ENCODE measurements around the gene ARID1B.

The ARID1B gene

DNA sequence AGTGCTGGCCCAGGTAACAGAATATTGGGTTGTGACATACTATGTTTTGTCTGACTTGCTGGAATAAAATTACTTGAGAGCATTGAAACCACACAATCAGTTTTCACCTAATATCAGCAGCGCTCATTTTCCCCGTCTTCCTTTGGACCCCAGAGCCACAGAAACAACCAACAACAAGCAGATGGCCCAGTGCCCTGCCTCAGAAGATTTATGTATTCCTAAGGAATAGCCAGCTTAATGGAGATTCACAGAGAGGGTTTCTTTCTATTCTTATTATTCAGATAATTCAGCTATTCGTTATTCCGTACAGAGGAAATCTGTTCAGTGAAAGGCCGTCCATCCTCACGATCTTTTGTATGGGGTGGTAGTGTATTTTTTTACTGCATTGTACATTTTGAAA is 391.3 kb downstream of the ARID1B start:
- no peak overlapping the region for H3K4me3 ChIP-seq (ENCODE audit: low read depth, low read length)
- H3K4me1 ChIP-seq (ENCODE audit: control insufficient read depth, insufficient read depth, low read length): no peaks in the 10 kb centered on the region
- TF ChIP-seq ZNF510 (tag by site-specific recombination; IDR thresholded peaks at IDR 0.05; ENCODE audit: insufficient replicate concordance): no peak
- TF ChIP-seq GFI1B (tag by site-specific recombination; IDR thresholded peaks at IDR 0.05): no peak
- TF ChIP-seq ZNF473 (tag by site-specific recombination; IDR thresholded peaks at IDR 0.05): no peak
- TF ChIP-seq ZFP37 (tag by site-specific recombination; IDR thresholded peaks at IDR 0.05): no peak
- TF ChIP-seq ZNF776 (tag by site-specific recombination; IDR thresholded peaks at IDR 0.05; ENCODE audit: borderline replicate concordance): no peak
- no peak for TF ChIP-seq ZNF292 (tag by site-specific recombination; IDR thresholded peaks at IDR 0.05; ENCODE audit: borderline replicate concordance, low read depth)
- TF ChIP-seq ZFP41 (tag by site-specific recombination; IDR thresholded peaks at IDR 0.05; ENCODE audit: borderline replicate concordance): no peak
- no peak for TF ChIP-seq ZNF514 (tag by site-specific recombination; IDR thresholded peaks at IDR 0.05)
- TF ChIP-seq ZNF560 (tag by site-specific recombination; IDR thresholded peaks at IDR 0.05; ENCODE audit: borderline replicate concordance): no peak
- no peak for TF ChIP-seq SCRT2 (tag by site-specific recombination; IDR thresholded peaks at IDR 0.05)
- no peak for TF ChIP-seq GLIS1 (tag by site-specific recombination; IDR thresholded peaks at IDR 0.05)
- ChIA-PET POLR2A (no interaction called here), CTCF (interaction anchor here (1.0 kb wide), 1 partner anchor 29 kb away, joined by 3 read pairs; no protein-coding TSS in a partner anchor)
- H3K27ac ChIP-seq (ENCODE audit: extremely low read depth, low read depth, low read length): no peak overlapping the region
- H3K36me3 ChIP-seq (ENCODE audit: control insufficient read depth in 2 of 2, insufficient read depth in 1 of 2, low read length in 2 of 2): peaks cover 0 to 25% of the 10 kb centered on the region in 2 experiments; a peak in 2 of 3 replicates
- no peaks in the 10 kb centered on the region for H3K9me3 ChIP-seq (ENCODE audit: control insufficient read depth, insufficient read depth, low read depth, low read length)

DNA sequence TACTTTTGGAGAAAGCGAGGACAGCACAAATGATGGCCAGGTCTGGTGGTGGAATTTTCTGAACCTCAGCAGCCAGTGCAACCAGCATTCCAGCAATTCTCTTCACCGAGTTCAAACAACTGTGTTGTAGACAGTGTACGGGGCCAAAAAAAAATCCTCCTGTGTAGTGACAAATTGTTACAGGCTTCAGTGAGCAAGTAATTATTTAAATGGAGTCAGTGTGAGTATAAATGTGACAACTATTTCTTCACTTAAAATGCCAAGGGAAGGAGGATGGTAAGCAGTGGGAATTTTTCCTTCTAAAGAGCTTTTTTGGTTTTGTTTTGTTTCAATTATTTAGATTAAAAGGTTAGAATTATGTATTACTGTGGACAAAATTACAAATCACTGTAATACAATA is 392.0 kb downstream of the ARID1B start:
- H3K4me3 ChIP-seq (ENCODE audit: low read depth, low read length): no peak overlapping the region
- no peak for TF ChIP-seq ZFP3 (tag by site-specific recombination; IDR thresholded peaks at IDR 0.05; ENCODE audit: low read depth)
- H3K4me1 ChIP-seq (ENCODE audit: control insufficient read depth, insufficient read depth, low read length): no peaks in the 10 kb centered on the region
- ChIA-PET POLR2A (no interaction called here), CTCF (interaction anchor here (1.0 kb wide), 1 partner anchor 28 kb away, joined by 3 read pairs; no protein-coding TSS in a partner anchor)
- H3K27ac ChIP-seq (ENCODE audit: extremely low read depth, low read depth, low read length): no peak overlapping the region
- H3K9me3 ChIP-seq (ENCODE audit: control insufficient read depth, insufficient read depth, low read depth, low read length): no peaks in the 10 kb centered on the region
- peaks cover 0 to 25% of the 10 kb centered on the region in 2 experiments; a peak in 2 of 3 replicates for H3K36me3 ChIP-seq (ENCODE audit: control insufficient read depth in 2 of 2, insufficient read depth in 1 of 2, low read length in 2 of 2)

- TF ChIP-seq HOXC10 (CRISPR knock-in tag; IDR thresholded peaks at IDR 0.05) (no peak), ZNF449 (tag by site-specific recombination; IDR thresholded peaks at IDR 0.05) (no peak), ZNF354C (tag by site-specific recombination; IDR thresholded peaks at IDR 0.05; ENCODE audit: borderline replicate concordance, low read depth) (no peak)
- TF ChIP-seq, protein P1, sequence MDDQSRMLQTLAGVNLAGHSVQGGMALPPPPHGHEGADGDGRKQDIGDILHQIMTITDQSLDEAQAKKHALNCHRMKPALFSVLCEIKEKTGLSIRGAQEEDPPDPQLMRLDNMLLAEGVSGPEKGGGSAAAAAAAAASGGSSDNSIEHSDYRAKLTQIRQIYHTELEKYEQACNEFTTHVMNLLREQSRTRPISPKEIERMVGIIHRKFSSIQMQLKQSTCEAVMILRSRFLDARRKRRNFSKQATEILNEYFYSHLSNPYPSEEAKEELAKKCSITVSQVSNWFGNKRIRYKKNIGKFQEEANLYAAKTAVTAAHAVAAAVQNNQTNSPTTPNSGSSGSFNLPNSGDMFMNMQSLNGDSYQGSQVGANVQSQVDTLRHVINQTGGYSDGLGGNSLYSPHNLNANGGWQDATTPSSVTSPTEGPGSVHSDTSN (CRISPR knock-in tag; IDR thresholded peaks at IDR 0.05): no peak
- Histone ChIP-seq H3K27ac (ENCODE audit: extremely low read depth, low read depth, low read length) (no peak overlapping the region), H3K9me3 (ENCODE audit: control insufficient read depth, insufficient read depth, low read depth, low read length) (no peaks in the 10 kb centered on the region), H3K36me3 (ENCODE audit: control insufficient read depth in 2 of 2, insufficient read depth in 1 of 2, low read length in 2 of 2) (peaks cover 0 to 25% of the 10 kb centered on the region in 2 experiments; a peak in 2 of 3 replicates), H3K4me3 (ENCODE audit: low read depth, low read length) (no peak overlapping the region), H3K4me1 (ENCODE audit: control insufficient read depth, insufficient read depth, low read length) (no peaks in the 10 kb centered on the region)
- CTCF ChIA-PET: interaction anchor here (0.7 to 1.1 kb wide), 4 partner anchors 14 to 285 kb away, joined by 3 read pairs; no protein-coding TSS in a partner anchor
- POLR2A ChIA-PET: no interaction called here
Measured at GRCh38 chr6:157169656-157170055, 392.5 kb downstream of the ARID1B start.

- peaks cover 0 to 25% of the 10 kb centered on the region in 2 experiments; a peak in 2 of 3 replicates for H3K36me3 ChIP-seq (ENCODE audit: control insufficient read depth in 2 of 2, insufficient read depth in 1 of 2, low read length in 2 of 2)
- no peaks in the 10 kb centered on the region for H3K9me3 ChIP-seq (ENCODE audit: control insufficient read depth, insufficient read depth, low read depth, low read length)
- POLR2A ChIA-PET: no interaction called here
- H3K4me3 ChIP-seq (ENCODE audit: low read depth, low read length): no peak overlapping the region
- no peak overlapping the region for H3K27ac ChIP-seq (ENCODE audit: extremely low read depth, low read depth, low read length)
- CTCF ChIA-PET: interaction anchor here (0.7 to 1.1 kb wide), 3 partner anchors 13 to 286 kb away, joined by 3 read pairs; no protein-coding TSS in a partner anchor
- no peaks in the 10 kb centered on the region for H3K4me1 ChIP-seq (ENCODE audit: control insufficient read depth, insufficient read depth, low read length)
- TF ChIP-seq ZNF747 (tag by site-specific recombination; IDR thresholded peaks at IDR 0.05): no peak
- TF ChIP-seq ZEB2 (tag by site-specific recombination; IDR thresholded peaks at IDR 0.05): no peak
- no peak for TF ChIP-seq SCRT1 (tag by site-specific recombination; IDR thresholded peaks at IDR 0.05; ENCODE audit: borderline replicate concordance)
- TF ChIP-seq ZNF335 (tag by site-specific recombination; conservative IDR thresholded peaks at IDR 0.05): no peak
- TF ChIP-seq GLI4 (tag by site-specific recombination; IDR thresholded peaks at IDR 0.05): no peak
- TF ChIP-seq PRDM10 (tag by site-specific recombination; IDR thresholded peaks at IDR 0.05): no peak
- no peak for TF ChIP-seq ZNF175 (tag by site-specific recombination; IDR thresholded peaks at IDR 0.05)
Measured at GRCh38 chr6:157170535-157170934, 393.4 kb downstream of the ARID1B start.

Measured in HEK293 (cell line).